Ishikawa (cell line): Measurements from ENCODE around the gene DEGS2.

Source experiments
- CEBPB ChIP-seq: IDR thresholded peaks from 2 replicates; pipeline ENCODE4 v1.6.1; 2012
- CREB1 ChIP-seq: IDR thresholded peaks from 2 replicates; pipeline ENCODE4 v1.6.1; 2012; ENCODE audit warnings: low read depth
- EGR1 ChIP-seq: IDR thresholded peaks from 2 replicates; pipeline ENCODE4 v1.6.1; 2012
- EP300 ChIP-seq: IDR thresholded peaks from 2 replicates; pipeline ENCODE4 v1.6.1; 2012; ENCODE audit warnings: borderline replicate concordance
- FOXM1 ChIP-seq: IDR thresholded peaks from 2 replicates; pipeline ENCODE4 v1.6.1; 2012; ENCODE audit warnings: low read depth, borderline replicate concordance
- MAX ChIP-seq: IDR thresholded peaks from 2 replicates; pipeline ENCODE4 v1.6.1; 2012
- NFIC ChIP-seq: IDR thresholded peaks from 2 replicates; pipeline ENCODE4 v1.6.1; 2012
- RAD21 ChIP-seq: IDR thresholded peaks from 2 replicates; pipeline ENCODE4 v1.6.1; 2012; ENCODE audit warnings: low read depth
- REST ChIP-seq: IDR thresholded peaks from 2 replicates; pipeline ENCODE4 v1.6.1; 2012; ENCODE audit warnings: low read depth, mild to moderate bottlenecking
- TAF1 ChIP-seq: IDR thresholded peaks from 2 replicates; pipeline ENCODE4 v1.6.1; 2012; ENCODE audit warnings: low read depth, mild to moderate bottlenecking
- TCF12 ChIP-seq: IDR thresholded peaks from 2 replicates; pipeline ENCODE4 v1.6.1; 2012; ENCODE audit warnings: low read depth
- TEAD4 ChIP-seq: IDR thresholded peaks from 2 replicates; pipeline ENCODE4 v1.6.1; 2012
- YY1 ChIP-seq: IDR thresholded peaks from 2 replicates; pipeline ENCODE4 v1.6.1; 2012; ENCODE audit warnings: low read depth
- ZBTB7A ChIP-seq: IDR thresholded peaks from 2 replicates; pipeline ENCODE4 v1.6.1; 2012; ENCODE audit warnings: low read depth

GRCh38 chr14:100201701-100202100, 42.3 kb upstream of the DEGS2 start:
- TF ChIP-seq TEAD4 (no peak), REST (no peak), EP300 (no peak), YY1 (no peak), MAX (no peak), TAF1 (no peak), CREB1 (no peak), EGR1 (no peak), CEBPB (no peak), ZBTB7A (no peak), RAD21 (no peak), TCF12 (no peak), FOXM1 (no peak), NFIC (no peak)
